GDM1 (cell line): ENCODE measurements around the gene ANKRD34C.
"Not testable (repeated sequence)": the region's sequence is repeated elsewhere in the genome, so short reads cannot be mapped to it uniquely, and the experiment has no call there.

ENCODE experiments used
- DNase-seq: peaks from one replicate; lab custom pipeline; 2025; lab: John Stamatoyannopoulos, UW

ANKRD34C gene

GRCh38 chr15:79310985-79311900 lies 28.7 kb downstream of the ANKRD34C start, which contains the start of gene TMED3:
TSS of gene TMED3 (plus strand) at chr15:79311112. CDS start at chr15:79311250, 138 bp downstream.
- DNase-seq = peak; percentile 79

DNA sequence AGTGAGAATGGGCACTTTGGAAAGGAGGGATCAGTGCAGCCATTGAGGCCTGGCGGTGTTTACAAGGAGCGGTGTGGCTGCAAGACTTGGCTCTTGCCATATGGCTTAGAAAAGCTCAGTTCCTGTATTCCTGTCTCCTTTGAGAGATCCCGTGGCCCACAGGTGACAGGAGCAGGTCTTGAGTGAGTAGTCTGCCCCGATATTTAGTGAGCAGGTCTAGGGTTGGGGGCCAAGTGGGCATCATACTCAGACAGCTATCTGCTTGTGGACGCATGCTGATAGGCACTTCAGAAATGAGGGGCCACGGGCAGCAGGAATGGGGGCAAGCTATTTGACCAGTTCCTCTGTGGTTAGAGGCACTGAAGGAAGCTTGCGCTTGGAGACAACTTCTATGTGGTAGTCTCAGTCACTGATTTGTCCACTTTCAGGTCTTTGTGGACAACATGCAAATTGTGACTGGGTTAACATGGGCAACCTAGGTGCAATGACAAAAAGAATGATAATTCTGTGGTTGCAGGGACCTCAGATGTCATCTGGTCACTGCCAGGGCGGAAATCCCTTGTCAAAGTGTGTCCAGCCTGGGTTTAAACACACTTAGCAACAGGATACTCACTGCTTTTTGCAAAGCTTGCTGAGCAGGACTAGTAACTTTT lies 29.5 kb downstream of the ANKRD34C start:
- no peak for DNase-seq

GRCh38 chr15:79314186-79314585 lies 31.7 kb downstream of the ANKRD34C start:
- no peak for DNase-seq

GRCh38 chr15:79314811-79315210 lies 32.3 kb downstream of the ANKRD34C start:
- DNase-seq = no peak

DNA sequence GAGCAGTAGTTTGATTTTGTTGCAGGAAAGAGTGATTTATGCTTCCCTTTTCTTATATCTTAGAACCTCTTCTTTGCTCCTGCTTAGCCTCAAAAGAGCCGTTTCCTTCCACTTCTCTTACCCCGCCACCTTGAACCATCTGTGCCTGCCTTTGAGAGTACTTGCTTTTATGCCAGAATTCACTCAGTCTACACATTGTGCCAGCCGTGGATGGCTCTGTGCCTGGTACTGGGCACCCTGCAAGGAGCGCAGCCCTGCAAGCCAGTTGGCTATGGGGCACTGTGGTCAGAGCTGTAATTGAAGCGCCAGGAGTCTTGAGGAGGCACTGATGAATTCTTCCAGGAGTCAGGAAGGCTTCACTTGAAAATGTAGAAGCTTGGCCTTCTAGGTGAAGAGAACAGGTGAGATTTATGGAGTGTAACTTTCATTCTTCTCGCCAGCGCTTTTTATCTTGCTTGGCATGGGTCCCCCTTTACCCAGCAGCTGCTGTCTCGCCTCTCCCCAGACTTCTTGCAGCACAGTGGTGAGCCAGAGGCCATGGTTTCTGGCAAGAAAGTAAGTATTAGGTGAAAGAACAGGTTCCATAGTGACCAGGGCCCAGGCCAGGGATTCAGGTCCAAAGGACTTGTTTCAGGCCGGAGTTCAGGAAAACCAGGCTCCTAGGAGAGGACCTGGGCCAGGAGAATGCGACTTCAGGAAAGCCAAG lies 33.3 kb downstream of the ANKRD34C start:
- no peak for DNase-seq

DNA sequence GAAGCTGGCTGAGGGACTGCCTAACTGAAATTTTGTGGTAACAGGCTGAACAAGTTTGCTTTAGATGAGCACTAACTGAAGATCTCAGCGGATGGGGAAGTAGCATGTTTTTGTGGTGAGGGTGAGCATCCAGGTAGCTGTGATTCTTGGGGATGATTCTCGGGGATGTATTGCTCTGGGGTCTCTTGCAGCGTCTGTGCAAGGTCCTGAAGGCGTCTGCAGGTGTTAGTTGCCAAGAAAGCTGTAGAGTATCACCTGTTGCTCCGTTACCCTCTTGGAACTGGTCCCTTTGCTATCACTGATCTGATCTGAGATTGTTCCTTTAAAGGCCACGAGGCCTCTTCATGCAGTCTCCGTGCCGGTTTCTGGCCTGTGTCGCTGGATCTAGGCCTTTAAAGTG lies 34.3 kb downstream of the ANKRD34C start:
- no peak for DNase-seq

- DNase-seq = not testable (repeated sequence)
Observed at GRCh38 chr15:79319973-79320372, 37.5 kb downstream of the ANKRD34C start.

DNA sequence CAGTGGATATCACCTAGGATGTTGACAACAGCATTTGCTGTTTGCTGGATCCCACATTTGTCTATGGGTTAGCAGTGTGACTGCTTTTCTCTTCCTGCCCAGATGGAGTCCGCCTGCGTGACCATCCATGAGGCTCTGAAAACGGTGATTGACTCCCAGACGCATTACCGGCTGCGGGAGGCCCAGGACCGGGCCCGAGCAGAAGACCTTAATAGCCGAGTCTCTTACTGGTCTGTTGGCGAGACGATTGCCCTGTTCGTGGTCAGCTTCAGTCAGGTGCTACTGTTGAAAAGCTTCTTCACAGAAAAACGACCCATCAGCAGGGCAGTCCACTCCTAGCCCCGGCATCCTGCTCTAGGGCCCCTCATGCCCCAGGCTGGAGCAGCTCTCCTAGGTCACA lies 39.4 kb downstream of the ANKRD34C start:
- no peak for DNase-seq

DNA sequence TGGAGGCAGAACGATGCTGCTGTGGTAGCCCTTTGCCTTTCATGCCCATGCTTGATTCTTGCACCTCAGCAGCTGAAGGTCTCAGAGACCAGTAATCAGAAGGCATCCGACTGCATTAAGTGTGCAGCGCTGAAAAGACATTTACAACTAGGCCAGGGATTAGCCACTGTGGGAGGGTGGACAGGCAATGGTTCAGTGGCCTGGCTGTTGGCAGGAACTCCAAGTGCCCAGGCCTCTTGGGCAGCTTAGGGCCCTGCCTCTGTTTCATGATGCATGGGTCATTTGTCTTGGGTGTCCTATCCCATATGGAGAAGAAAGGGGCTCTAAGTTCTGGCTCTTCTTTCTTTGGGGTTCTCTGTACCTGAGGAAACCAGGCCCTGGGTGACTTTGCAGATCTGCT lies 39.8 kb downstream of the ANKRD34C start:
- DNase-seq = no peak

DNA sequence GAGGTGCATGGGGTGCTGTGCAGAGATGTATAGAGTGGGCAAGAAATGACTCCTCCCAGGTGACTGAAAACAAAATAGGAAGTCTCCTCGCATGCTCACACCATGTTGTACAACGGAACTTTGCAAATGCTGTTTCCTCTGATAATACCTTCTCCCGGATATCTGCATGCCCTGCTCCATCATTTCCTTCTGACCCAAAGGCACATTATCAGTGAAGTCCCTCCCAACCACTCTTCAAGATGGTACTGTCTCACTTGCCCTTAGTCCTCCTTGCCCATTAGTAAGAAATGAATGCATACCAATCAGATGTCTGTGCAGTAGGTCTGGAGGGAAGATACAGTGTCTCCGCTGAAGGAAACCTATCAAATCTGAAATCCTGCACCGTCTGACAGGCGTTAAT lies 40.4 kb downstream of the ANKRD34C start:
- no peak for DNase-seq

GRCh38 chr15:79329171-79329611 lies 46.7 kb downstream of the ANKRD34C start:
- DNase-seq = no peak
